ENCODE data around the gene P3H2.
A peak's percentile ranks its signal among the peaks of the same experiment; 100 is the strongest.
"Not testable (repeated sequence)": the region's sequence is repeated elsewhere in the genome, so short reads cannot be mapped to it uniquely, and the experiment has no call there.

P3H2 gene

DNA sequence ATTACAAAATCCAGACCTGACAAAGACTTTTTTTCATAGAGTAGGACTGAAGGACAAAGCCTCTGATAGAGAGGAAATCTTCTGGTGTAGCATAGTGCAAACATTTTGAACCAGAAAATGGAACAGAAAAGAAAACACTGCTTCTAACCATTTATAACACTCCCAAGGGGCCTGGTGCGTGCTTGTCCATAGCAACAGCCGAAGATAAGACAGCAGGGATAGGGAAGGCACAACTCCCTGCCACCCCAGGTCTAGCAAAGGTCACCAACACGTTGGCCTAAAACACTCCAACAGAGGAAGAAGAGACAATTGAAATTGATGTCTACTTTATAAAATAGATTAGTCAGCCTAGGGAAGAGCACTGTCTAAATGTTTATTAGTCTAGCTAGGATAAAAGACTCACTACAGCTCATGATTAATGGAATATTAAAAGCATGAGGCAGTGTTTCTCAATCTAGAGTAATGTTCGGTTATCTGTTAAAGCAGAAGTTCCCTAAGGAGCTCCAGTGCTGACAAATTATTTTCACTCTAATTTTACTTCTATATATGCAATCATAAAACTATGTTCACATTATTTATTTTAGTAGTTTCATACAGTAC is 145.2 kb downstream of the P3H2 start:
- in situ Hi-C loops (cut with HindIII; ENCODE audit: low pct_ligation_motif_present, low pct_unique_long_range_greater_than_20kb, low sequenced_read_pairs): no loop called here
- DNase-seq: no peak

DNA sequence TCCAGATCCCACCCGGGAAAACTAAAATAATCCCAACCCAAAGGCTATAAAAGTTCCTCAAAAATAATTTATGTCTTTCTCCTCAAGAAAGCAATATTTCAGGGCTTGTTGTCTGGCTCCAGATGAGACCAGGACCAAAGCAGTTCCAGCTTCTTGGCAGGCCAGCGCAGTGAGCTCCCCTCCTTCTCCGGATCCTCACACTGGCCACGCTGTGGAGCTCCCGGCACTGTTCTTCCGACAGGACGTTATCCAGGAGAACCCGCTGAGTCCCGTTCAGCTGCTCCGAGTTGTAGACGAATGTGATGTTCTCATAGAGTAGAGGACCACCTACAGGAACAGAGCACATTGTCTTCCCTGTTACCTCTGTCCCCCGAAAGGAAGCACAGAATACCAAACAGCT is 146.3 kb downstream of the P3H2 start:
- no peak for DNase-seq
- in situ Hi-C loops (cut with HindIII; ENCODE audit: low pct_ligation_motif_present, low pct_unique_long_range_greater_than_20kb, low sequenced_read_pairs): no loop called here

DNA sequence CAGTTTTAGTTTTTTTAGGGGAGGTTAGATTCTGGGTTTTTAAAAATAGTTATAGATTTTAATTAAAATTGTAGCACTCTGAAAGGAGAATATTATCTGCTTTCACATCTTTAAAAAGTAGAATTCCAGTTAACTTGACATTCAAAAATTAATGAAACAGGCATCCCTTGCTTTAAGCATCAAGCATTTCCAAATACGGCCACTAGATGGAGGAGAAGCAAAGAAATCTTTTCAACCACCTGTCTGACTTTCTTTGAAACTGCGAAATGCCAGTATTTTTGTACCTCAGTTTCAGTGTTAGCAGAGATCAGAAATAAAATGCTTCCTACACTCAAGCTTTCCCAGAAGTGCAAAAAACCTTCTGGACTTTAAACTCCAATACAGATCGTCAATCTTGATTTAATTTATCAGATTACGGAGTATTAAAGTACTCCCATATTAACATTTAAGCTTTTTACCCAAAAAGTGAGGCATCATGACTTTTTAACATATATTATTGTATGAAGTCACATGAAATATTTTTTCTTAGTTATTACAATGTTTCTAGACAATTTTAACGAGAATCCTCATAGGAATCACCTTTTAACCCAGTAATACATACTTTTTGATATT is 153.3 kb downstream of the P3H2 start:
- DNase-seq: peak; percentile 61
- in situ Hi-C loops (cut with HindIII; ENCODE audit: low pct_ligation_motif_present, low pct_unique_long_range_greater_than_20kb, low sequenced_read_pairs): no loop called here

- in situ Hi-C loops (cut with HindIII; ENCODE audit: low pct_ligation_motif_present, low pct_unique_long_range_greater_than_20kb, low sequenced_read_pairs): no loop called here
- DNase-seq: no peak
Measured at GRCh38 chr3:189966843-189967242, 153.9 kb downstream of the P3H2 start.

DNA sequence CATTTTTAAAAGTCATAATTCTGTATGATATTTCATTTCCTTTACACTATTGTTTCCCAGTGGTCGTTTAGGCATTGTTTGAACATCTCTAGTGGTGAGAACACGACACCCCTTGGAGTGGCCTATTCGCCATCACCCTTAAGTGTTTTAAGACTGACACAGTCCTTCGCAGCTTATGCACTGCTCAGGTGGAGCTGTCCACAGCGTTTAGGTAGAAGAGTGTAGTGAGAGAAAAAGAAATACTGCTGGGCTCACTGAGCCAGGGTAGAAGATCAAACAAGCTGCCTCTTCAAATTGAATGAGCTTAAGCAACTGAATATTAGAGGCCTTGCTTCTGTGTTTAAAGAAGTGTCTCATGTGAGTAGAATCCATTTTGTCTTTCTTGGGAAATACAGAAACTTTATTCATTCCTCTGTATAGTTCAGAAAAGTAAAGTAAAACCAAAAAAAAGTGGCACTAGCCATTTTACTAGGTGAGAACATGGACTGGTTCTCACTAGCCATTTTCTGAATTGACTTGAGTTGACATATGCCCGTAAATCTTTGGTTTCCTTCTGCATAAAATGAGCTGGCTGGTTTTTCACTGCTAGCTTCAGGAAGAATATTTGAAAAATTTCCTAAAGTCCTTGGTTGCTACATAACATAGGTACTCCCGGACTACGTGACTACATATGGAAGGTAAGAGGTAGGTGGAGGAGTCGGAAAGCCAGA is 155.9 kb downstream of the P3H2 start:
- in situ Hi-C loops (cut with HindIII; ENCODE audit: low pct_ligation_motif_present, low pct_unique_long_range_greater_than_20kb, low sequenced_read_pairs): no loop called here
- DNase-seq: no peak

- DNase-seq: no peak
- in situ Hi-C loops (cut with HindIII; ENCODE audit: low pct_ligation_motif_present, low pct_unique_long_range_greater_than_20kb, low sequenced_read_pairs): no loop called here
Measured at GRCh38 chr3:189962466-189962865, 158.2 kb downstream of the P3H2 start.

DNA sequence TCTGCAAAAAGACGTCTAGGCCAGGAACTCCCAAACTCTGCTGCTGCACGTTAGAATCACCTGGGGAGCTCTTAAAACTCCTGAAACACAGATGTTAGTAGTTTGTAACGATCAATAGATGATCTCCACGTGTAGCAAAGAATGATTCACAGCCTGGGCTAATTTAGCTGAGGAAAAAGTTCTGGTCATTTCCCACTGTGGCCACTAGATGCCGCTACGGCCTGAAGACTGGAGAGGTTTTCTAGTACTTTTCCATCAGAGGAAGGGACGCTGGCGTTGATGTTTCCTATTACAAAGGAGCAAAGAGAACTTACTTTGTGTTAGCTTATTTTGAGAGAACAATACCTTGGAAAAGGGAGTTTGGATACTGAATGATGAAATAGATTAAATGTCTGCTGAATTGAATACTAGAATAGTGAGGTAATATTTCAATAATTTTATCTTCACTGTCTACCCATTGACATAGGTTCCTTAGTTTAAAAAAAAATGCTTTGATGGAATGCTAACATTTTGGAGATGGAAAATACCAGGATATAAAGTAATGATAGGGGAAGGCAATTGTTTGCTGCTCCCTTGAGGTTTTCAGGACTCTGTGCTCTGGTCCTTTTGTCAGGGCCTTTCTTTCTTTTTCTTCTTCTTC is 159.1 kb downstream of the P3H2 start:
- in situ Hi-C loops (cut with HindIII; ENCODE audit: low pct_ligation_motif_present, low pct_unique_long_range_greater_than_20kb, low sequenced_read_pairs): no loop called here
- DNase-seq: peak; percentile 81

DNA sequence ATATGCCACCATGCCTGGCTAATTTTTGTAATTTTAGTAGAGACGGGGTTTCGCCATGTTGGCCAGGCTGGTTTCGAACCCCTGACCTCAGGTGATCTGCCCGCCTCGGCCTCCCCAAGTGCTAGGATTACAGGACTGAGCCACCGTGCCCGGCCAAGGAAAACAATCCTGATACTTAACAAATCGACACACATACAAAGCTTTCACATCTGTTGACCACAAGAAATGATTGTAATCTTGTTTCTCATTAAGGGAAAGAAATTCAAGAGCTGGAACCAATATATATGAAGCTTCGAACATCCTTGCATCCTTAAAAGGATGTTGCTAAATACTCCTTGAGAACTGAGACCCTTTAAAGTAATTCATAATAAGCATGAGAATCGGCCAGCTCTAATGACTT is 159.6 kb downstream of the P3H2 start:
- in situ Hi-C loops (cut with HindIII; ENCODE audit: low pct_ligation_motif_present, low pct_unique_long_range_greater_than_20kb, low sequenced_read_pairs); DNase-seq: not testable (repeated sequence)

DNA sequence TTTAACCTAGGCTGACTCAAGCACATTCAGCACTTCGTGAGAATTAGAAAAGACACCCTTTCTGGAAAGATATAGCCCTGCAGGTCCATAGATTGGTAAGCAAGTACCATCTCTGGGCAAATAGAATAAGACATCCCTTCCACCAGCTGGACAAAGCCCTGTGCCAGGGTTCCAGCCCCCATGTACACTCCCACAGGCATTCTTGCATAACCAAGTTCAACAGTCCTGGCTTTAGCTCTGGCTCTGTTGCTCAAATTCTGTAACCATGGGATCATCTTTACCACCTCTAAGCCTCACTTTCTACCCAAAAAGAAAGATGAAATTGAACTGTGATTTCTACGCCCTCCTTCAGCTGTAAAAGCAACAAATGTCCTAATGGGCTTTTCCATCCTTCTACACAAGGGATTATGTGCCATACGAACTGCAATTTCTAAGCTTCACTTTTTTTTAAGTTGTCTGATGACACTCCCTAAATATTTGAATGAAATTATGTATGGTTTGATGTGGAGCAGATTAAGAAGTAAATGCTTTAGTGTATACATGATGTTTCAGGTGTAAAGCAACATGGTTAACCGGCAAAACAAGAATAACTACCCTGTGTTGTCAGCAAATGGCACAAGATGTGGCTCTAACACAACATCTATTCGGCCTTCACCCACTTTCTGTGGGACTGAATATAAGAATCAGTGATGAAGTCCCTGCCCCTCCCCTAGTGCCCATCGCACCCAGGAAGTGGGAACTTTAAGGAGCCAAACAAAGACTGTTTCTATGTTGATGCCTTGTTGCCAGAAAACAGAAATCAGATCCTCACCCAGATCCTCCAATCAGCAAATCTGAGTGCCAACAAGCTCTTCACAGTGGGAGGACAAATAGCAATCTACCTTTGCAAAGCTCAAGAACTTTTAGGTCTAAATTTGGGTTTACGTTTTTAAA is 165.7 kb downstream of the P3H2 start:
- DNase-seq: no peak
- in situ Hi-C loops (cut with HindIII; ENCODE audit: low pct_ligation_motif_present, low pct_unique_long_range_greater_than_20kb, low sequenced_read_pairs): no loop called here

DNA sequence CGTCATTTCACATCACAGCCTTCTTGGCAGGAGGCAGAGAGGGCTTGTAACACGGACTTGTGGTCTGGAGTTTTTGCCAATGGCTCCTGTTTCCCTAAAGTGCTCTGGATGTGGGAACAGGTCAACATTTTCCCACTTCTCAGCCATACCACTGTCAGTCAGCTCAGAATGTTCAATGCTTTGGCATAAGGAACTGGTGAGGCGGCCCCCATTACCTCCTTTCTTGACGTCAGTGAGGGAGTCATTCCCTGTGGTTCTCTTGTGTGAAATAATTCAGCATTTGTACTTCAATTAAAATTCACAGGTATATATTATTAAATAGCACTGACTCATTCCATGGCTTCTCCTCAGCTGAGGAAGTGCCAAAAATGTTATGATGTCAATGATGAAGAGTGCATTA is 167.1 kb downstream of the P3H2 start:
- in situ Hi-C loops (cut with HindIII; ENCODE audit: low pct_ligation_motif_present, low pct_unique_long_range_greater_than_20kb, low sequenced_read_pairs): no loop called here
- DNase-seq: no peak

DNA sequence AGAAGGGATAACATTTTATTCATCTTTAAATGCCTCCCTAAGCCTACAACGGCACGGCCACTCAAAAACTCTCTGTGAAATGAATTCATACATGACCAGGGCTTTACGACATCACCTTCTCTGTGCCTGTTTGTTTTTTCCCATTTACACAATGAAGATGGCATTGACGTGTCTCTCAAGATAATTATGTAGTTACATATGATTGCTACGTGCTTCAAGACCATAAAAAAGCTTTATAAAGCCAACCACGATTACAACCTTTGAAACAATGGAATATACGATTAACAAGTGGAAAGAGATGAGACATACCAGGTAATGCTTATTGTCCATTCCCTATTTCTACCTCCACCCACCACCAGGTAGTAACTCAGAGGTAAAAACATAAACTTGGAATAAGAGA is 168.4 kb downstream of the P3H2 start:
- DNase-seq: no peak
- in situ Hi-C loops (cut with HindIII; ENCODE audit: low pct_ligation_motif_present, low pct_unique_long_range_greater_than_20kb, low sequenced_read_pairs): no loop called here

DNA sequence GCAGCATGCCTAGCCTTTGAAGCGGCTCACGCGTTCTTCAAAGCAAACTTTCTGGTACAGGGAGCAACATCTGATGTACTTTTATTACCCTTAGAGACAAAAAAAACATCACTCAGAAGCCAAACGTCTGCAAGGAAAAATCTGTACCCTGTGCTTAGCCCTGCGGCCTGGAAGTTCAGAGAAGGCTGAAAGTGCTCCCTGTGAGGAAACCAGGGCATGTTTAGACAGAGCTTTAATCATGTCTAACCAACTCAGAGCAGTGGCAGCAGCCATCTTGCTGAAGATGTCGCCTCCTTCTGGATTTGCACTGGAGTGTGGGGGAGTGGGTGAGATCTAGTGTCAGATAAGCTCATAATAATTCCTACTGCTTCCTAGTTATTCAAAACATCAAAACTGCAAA is 170.4 kb downstream of the P3H2 start:
- in situ Hi-C loops (cut with HindIII; ENCODE audit: low pct_ligation_motif_present, low pct_unique_long_range_greater_than_20kb, low sequenced_read_pairs): no loop called here
- DNase-seq: no peak

DNA sequence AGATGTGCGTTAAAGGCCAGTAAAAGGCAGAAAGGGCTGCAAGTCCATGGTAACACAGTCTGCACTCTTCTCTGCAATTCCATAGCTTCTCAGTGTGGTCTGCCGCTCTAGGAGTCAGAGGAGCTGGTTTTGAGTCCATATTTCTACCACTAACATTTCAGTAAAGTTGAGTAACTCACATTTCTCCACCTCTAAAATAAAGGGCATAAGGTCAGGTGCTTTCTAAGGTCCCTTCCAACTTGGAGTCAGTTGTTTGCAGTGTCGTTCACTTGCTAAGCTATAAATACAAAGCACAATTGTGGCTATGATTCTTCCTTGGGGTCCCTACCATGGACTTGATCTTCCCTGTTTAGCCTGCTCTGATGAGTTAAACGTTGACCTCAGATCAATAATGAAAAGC is 171.1 kb downstream of the P3H2 start:
- in situ Hi-C loops (cut with HindIII; ENCODE audit: low pct_ligation_motif_present, low pct_unique_long_range_greater_than_20kb, low sequenced_read_pairs): no loop called here
- DNase-seq: no peak

- no peak for DNase-seq
- in situ Hi-C loops (cut with HindIII; ENCODE audit: low pct_ligation_motif_present, low pct_unique_long_range_greater_than_20kb, low sequenced_read_pairs): no loop called here
Measured at GRCh38 chr3:189948724-189949045, 172.0 kb downstream of the P3H2 start.

DNA sequence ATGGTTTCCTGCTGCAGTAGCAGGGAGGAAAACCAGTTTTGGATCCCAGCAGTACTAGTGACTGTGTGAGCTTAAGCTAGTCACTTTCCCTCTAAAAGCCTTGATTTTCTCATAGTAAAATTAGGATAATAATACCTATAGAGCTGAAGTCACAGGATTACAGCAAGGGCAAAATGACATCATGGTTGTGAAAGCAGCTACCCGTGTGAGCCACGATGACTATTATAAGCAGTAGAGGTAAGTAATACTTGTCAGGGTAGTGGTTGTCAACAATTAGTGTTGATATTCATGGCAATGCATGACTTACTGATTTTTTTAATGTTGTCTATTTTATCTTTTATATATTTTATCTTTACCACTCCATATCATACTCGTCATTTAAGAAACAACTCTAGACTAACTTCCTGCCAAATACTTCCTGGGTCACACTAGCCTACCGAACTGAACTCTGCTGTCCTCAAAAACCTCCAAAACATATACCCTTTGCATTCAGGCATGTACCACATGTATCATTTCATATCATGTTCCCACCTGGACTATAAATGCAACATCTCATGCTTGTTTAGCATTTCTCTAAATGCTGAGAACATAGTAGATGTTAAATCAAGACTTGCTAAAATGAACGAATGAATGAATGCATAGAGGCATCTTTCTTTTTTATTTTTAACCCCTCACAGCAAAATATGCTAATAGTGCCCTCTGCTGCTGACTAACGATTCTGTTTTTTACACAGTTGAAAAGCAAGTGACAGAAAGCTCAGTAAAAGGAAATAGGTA is 172.6 kb downstream of the P3H2 start:
- DNase-seq: peak; percentile 47
- in situ Hi-C loops (cut with HindIII; ENCODE audit: low pct_ligation_motif_present, low pct_unique_long_range_greater_than_20kb, low sequenced_read_pairs): no loop called here

DNA sequence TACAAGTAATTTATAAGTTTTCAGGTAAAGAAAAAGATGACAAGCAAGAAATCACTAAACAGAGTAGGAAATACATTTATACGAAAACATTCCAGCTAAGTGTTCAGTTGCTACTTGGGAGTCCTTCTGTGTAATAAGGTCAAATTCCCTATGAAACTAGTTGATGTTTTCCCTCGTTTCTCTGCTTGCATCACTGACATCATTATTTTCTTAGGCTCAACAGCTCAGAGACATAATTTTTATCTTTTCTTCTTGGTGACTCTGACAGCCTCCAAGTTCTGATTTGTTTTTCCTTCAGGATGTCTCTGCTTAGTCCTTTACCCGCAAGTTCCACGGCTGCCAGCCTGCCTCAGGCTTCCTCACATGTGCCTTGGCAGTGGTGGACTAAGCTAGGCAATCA is 173.6 kb downstream of the P3H2 start:
- in situ Hi-C loops (cut with HindIII; ENCODE audit: low pct_ligation_motif_present, low pct_unique_long_range_greater_than_20kb, low sequenced_read_pairs): no loop called here
- no peak for DNase-seq

DNA sequence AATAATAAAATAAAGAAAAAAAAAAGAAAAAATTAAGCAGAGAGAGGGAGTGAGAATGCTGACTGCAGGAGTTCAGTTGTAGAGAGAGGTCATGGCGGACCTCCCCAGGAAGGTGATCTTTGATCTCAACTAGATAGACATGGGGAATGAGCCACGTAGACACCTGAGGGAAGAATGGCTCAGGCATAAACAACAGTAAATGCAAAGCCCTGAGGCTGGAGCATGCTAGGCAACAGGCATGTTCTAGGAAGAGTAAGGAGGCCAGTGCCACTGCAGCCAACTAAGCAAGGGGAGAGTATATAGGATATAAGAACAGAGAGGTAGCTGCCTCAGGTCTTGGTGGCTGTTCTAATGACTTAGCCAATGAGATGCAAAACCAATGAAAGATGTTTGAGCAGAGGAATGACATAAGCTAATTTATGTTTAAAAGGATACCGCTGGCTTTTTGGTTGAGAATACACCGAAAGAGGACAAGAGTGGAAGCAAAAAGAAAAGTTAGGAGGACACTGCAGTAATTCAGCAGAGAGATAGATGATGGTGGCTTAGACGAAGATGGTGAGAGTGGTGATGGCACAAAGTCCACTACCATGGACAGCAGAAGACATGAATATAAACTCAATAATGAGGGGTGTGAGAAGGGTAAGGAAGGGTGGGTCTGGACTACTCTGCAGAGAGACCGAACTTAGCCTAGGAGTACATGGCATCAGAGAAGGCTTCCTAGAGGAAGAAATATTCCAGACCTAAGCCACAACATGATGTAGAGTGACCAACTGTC is 174.6 kb downstream of the P3H2 start:
- DNase-seq: no peak
- in situ Hi-C loops (cut with HindIII; ENCODE audit: low pct_ligation_motif_present, low pct_unique_long_range_greater_than_20kb, low sequenced_read_pairs): no loop called here

Data from ACHN (cell line).